GM18499 (cell line): ENCODE results near the gene YAE1.

Experiments used
- ATAC-seq: cut with Tn5 transposase; IDR thresholded peaks from one replicate; pipeline ENCODE4 v1.9.1; 2021; ENCODE audit warnings: moderate number of reproducible peaks; ENCODE audit not compliant: insufficient read depth, unreplicated experiment

The YAE1 gene

GRCh38 chr7:39553436-39553835 is 12.8 kb upstream of the YAE1 start:
- ATAC-seq, result no peak

DNA sequence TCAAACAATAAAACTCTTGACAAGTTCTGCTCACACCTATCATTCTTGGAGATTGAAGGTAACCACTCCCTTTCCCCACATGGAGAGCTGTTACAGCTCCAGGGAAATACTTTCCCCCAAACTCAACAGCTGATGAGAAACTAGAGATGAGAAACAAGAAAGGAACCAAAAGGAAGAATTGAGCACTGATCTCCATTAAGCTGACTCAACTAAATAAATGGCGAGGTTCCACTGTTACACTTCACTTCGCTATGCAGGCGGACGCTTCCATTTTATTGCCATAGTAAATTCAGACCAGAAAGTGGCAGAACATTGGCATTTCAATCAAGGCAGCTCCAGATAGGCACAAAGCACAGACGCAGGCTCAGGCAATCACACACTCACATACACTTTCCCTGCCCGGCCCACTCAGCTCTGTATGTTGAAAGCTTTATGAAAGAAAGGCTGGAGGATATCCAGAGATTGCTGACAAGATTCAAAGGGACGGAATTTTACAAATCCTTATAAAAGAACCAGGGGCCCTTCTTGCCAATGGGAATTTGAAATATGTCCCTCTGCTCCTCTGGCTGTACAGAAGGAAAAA is 11.5 kb upstream of the YAE1 start:
- no peak for ATAC-seq

- no peak for ATAC-seq
Measured at GRCh38 chr7:39557222-39557621, 9.0 kb upstream of the YAE1 start.

- ATAC-seq, result no peak
Measured at GRCh38 chr7:39557911-39558310, 8.3 kb upstream of the YAE1 start.

DNA sequence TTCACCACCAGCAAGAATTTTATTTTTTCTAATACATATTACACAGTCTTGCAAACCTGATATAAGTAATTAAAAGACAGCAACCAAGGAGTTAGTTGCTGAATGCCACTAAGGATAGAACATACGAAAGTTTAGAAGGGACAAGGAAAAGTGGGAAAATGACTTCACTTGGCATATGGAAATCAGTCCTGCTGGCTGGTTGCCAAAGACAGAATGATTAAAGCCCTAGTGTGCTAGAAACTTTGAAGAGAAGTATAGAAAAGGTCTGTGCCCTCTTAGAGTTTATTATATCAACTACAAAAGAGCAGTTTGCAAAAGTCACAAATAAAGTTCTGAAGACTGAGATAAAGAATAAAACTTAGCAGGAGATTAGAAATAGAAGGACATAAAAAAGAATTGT is 5.8 kb upstream of the YAE1 start:
- no peak for ATAC-seq

GRCh38 chr7:39560997-39561396 is 5.2 kb upstream of the YAE1 start:
- ATAC-seq, result no peak

- no peak for ATAC-seq
Measured at GRCh38 chr7:39565538-39565937, 666 bp upstream of the YAE1 start.

DNA sequence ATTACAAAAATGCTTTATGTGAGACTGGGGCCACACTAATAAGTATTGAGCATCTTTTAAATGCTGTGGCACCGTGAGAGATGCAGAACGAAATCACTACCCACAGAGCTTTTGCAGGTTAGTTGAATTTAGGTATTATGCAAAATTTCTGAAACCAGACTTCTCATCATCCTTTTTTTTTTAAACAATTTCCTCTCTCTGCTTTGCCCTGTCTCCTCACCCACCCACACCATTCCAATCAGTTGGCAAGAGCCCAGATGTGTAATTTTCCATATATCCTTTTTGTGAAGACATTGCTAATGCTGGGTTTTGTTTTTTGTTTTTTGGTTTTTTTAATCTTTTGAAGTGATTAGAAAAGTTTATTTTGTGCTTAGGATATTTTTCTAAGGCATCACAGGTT is 1.1 kb downstream of the YAE1 start:
- ATAC-seq, result no peak

DNA sequence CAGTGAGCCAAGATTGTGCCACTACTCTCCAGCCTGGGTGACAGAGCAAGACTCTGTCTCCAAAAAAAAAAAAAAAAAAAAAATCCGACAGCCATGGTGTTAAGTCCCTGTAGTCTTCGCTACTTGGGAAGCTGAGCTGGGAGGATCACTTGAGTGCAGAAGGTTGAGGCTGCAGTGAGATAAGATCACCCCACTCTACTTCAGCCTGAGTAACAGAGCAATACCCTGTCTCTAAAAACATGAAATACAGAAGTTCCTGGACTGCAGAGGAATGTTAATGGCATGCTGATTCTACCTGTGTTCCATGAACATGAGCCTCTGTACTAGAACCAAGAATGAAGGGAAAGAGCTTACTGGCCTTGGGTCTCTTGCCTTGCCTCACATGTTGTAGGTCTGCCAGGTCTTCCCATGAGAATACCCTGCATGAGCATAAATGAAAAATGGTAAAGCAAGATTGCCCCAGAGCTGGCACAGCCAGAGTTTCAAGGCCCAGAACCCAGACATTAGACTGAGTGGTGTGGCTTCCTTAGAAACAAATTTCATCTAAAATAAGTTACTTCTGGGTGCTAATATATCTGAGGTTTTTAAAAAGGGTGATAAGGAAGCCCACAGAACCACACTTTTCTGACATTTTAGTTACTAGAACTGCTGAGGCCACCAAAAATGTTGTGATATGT is 8.6 kb downstream of the YAE1 start:
- no peak for ATAC-seq

- no peak for ATAC-seq
Measured at GRCh38 chr7:39577229-39577874, 11.1 kb downstream of the YAE1 start.

GRCh38 chr7:39580149-39580874 is 14.1 kb downstream of the YAE1 start:
- ATAC-seq, result peak; percentile 94

GRCh38 chr7:39582536-39582935 is 16.3 kb downstream of the YAE1 start:
- no peak for ATAC-seq

DNA sequence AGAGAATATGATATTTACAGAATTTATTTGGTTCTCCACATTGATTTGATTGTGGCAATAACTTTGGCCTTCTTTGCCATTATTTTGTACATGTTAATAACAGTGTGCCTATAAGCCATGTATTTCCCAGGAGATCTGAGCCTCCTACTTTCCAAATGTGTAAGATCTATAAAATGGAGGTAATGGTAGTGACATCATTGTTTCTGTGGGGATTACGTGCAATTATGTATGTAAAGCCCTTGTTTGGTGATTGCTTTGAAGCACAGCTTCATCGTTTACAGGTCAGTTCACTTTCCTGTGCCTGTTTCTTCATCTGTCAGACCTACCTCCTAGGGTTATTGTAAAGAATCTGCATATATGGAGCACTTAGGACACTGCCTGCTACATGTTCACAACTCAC is 17.3 kb downstream of the YAE1 start:
- ATAC-seq, result no peak

DNA sequence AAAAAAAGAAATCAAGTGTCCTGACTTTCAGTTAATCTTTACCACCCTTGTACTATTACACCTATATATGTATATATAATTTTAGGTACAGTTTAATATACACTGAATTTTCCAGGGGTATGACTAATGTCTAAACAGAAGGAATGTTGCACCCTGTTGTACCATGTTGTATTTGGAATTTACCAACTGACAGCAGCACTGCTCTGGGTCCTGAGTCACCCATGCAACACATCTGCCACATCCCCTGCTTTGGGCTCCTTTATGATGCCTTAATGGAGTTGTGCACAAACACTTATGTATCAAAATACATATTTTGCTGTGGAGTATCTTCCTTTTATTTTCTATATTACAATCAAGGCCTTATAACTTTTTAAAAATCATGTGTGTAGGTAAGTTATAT is 21.2 kb downstream of the YAE1 start:
- no peak for ATAC-seq

DNA sequence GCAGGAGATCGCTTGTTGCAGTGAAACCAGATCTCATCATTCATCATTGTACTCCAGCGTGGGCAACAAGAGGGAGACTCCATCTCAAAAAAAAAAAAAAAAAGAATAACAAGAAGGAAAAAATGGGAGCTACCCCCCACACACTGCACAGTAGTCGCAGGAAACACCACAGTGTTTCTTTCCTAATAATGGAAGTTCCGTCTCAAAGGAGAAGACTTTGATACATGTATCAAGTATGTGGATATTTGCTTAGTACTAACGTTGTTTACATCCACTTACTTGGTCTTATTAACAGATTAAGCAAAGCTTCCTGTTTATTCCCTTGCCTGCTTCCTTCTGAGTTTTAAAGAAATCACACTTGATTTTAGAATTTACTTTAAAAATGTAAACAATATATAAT is 22.2 kb downstream of the YAE1 start:
- no peak for ATAC-seq

- ATAC-seq, result peak; percentile 90
Measured at GRCh38 chr7:39589323-39590111, 23.3 kb downstream of the YAE1 start.

DNA sequence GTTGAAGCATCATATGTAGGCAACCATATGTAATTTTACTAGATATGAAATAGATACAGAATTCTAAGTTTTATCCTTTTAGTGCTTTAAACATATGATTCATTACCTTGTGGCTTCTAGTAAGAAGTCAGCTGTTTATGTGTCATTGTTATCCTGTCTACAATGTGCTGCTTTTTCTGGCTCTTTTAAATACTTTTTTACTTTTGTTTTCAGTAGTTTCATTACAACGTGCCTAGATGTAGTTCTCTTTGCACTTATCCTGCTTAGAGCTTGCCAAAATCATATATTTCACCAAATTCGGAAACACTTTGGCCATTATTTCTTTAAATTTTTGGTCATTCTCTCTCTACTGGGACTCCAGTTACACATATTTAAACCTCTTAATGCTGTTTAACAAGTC is 26.4 kb downstream of the YAE1 start:
- peak; percentile 35 for ATAC-seq

DNA sequence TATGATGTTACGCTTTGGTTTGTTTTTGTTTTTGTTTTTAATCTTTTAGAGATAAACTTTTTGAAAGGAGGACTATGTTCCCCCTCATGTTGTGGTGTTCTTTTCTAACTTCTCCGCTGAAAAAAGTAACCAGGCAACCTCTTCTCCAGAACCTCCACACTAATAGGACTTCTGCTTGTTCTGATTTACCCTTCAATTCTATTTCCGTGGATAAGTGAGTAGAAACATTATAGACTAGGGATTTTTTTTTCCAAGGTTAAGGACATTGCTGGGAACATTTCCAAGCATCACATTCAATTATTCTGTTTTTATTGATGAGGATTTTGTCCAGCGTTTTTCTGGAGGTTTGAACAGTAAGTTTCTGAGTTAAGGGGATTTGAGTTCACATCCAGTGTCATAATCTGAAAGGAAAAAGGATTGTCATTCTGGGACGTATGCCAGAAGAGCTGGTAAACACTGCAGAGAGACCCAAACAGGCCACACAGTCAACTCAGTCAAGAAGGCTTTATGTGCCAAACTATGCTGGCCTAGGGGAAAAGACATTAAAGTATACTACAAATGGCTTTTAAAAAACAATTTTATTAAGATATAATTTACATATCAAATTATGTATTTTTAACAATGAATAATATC is 28.9 kb downstream of the YAE1 start:
- ATAC-seq, result no peak

GRCh38 chr7:39602351-39602750 is 36.1 kb downstream of the YAE1 start:
- no peak for ATAC-seq

DNA sequence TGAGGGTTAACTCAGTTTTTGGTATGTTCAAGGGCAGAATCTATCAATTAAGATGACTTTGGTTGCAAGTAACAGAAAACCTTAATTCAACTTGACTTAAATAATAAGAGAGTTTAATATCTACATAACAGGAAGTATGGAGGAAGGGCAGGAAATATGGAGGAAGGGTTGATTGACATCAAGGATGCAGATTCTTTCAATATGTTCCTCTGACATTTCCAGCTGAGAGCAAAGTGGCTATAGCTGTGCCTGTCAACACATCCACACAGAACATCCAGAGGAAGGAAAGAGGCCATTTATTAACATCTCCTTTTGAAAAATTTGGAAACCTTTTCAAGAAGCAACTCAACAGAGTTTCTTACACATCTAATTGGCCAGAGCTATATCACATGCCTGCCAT is 37.7 kb downstream of the YAE1 start:
- no peak for ATAC-seq
